Choroid plexus epithelial cell (primary cell): ENCODE results near the gene ANKRD34A.

Source experiments
- DNase-seq: peaks from one replicate; pipeline ENCODE4 v3.0.0-alpha.2; 2010; ENCODE audit warnings: low read depth
- H3K4me3 ChIP-seq: 2 replicates; pipeline ENCODE4 v1.5.1; 2011; ENCODE audit warnings: low read depth, mild to moderate bottlenecking, control low read depth, low read length, moderate library complexity
- CTCF ChIP-seq: conservative IDR thresholded peaks from 2 replicates; pipeline ENCODE4 v1.5.1; 2011; ENCODE audit warnings: low read depth, mild to moderate bottlenecking, control low read depth, inconsistent platforms, low read length, moderate library complexity

Gene ANKRD34A

GRCh38 chr1:145988773-145989172 lies 24.4 kb upstream of the ANKRD34A start:
- no peak for TF ChIP-seq CTCF
- no peak for DNase-seq
- no peak overlapping the region for H3K4me3 ChIP-seq

GRCh38 chr1:145987926-145988325 lies 23.6 kb upstream of the ANKRD34A start:
- H3K4me3 ChIP-seq: no peak overlapping the region
- TF ChIP-seq CTCF: no peak
- no peak for DNase-seq

- no peak for TF ChIP-seq CTCF
- no peak overlapping the region for H3K4me3 ChIP-seq
- DNase-seq: no peak
Measured at GRCh38 chr1:145986551-145986950, 22.2 kb upstream of the ANKRD34A start.

DNA sequence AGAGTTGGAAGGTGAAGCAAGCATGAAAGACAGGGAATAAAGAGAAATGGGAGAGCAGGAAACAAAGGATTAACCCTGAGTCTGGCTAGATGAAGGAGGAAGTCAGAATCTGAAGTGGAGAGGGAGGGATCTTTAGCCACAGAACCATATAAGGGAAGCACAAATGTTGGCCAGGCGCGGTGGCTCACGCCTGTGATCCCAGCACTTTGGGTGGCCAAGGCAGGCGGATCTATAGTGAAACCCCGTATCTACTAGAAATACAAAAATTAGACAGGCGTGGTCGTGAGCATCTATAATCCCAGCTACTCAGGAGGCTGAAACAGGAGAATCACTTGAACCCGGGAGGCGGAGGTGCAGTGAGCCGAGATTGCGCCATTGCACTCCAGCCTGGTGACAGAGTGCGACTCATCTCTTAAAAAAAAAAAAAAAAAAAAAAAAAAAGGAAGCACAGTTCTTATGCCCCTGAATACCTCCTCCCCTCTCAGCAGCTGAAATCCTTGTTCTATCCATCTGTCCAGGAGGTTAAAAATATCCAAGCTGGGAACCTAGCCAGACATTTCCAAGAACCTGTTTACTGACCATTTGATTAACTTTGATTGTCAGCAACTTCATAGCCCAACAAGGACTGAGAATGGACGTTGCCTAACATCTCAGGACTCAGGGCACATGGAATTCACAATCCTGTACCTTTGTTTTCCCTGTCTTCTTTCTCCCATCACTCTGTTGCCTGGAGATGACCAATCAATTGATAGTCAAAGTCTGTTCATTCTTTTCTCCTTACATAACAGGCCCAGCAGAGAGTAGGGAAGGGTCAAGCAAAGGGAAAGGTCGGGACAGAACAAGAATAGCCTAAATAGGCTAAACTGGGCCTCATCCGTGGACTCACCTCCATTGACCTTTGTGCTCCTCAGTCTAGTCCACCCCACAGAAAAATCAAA lies 21.4 kb upstream of the ANKRD34A start:
- no peak for TF ChIP-seq CTCF
- no peak overlapping the region for H3K4me3 ChIP-seq
- DNase-seq: peak; percentile 61

DNA sequence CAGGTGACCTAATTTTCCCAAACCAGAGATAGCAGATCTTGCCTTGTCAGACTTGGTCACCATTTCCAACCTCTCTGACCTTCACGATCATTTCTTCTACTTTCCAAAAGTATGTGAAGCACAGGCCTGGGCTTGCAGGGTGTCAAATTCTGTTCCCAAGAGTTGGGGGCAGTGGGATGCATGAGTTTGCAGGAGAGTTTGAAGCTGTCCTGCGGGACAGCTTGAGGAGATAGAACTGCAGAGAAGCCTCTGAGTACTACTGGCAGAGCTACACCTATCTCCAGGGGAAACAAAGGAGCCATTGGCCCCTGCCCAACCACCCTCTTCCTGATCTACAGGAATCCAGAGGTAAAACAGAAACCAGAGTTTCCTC lies 20.7 kb upstream of the ANKRD34A start:
- no peak overlapping the region for H3K4me3 ChIP-seq
- TF ChIP-seq CTCF: no peak
- DNase-seq: no peak

DNA sequence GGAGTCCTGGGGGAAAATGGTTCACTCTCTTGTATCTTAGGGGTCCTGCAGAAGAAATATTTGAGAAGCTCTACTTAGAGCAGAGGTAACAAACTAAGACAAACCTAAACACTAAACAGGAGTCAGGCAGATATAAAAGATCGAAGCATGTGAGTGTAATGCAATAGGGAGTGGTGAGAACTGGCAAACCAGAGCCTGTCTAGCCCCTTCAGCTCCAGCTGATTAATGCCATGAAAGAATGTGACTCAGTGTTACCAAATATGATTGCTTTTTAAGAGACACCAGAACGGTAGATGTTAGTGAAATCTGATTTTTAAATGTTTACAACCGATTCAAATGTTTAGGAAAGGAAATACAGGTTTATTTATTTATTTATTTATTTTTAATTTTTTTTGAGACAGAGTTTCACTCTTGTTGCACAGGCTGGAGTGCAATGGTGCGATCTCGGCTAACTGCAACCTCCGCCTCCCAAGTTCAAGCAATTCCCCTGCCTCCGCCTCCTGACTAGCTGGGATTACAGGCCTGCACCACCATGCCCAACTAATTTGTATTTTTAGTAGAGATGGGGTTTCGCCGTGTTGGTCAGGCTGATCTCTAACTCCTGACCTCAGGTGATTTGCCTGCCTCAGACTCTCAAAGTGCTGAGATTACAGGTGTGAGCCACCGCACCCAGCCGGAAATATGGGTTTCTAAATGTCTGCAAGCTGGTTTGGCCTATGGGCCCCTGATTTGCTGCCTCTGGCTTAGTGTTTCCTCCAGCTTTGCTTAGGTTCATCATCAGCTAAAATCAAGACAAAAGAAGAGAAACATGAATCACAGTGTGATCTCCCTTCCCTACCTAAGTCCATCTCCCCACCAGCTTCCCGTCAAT lies 19.8 kb upstream of the ANKRD34A start:
- no peak for TF ChIP-seq CTCF
- H3K4me3 ChIP-seq: no peak overlapping the region
- DNase-seq: no peak
